Activated naive CD8-positive, alpha-beta T cell treated with anti-CD3 and anti-CD28 coated beads, Interleukin-2, amount 10 ng/mL, durations not matched to agents 7 days and 5 days (primary cell): ENCODE measurements around the gene FYB1. TPM values are rescaled to one million over a fixed set of nuclear protein-coding genes. Genes with fewer than 3 reads are reported as not detected.
A peak's percentile ranks its signal among the peaks of the same experiment; 100 is the strongest.

Source experiments
- ATAC-seq: fragments of 150-1000 bp; cut with Tn5 transposase; one replicate; pipeline ENCODE4 v1.10.0; 2021; ENCODE audit warnings: low read depth, moderate library complexity
- POLR2A ChIA-PET: fragments of 350-600 bp; sonication (Branson Sonifier 250); formaldehyde crosslinking; loops from one replicate; lab custom pipeline; 2021; ENCODE audit warnings: antibody characterized with exemption; lab: Charles Lee
- DNase-seq: peaks from one replicate; pipeline ENCODE4 v3.0.0; 2021
- H3K27ac Mint-ChIP-seq: one replicate; pipeline ENCODE4 v1.8.0; 2022; ENCODE audit warnings: mild to moderate bottlenecking, mixed read lengths
- H3K27me3 Mint-ChIP-seq: one replicate; pipeline ENCODE4 v1.8.0; 2022; ENCODE audit warnings: mild to moderate bottlenecking, moderate library complexity, mixed read lengths
- H3K36me3 Mint-ChIP-seq: one replicate; pipeline ENCODE4 v1.8.0; 2021; ENCODE audit warnings: mild to moderate bottlenecking, mixed read lengths
- H3K4me1 Mint-ChIP-seq: one replicate; pipeline ENCODE4 v1.8.0; 2021; ENCODE audit warnings: mixed read lengths
- H3K4me3 Mint-ChIP-seq: one replicate; pipeline ENCODE4 v1.8.0; 2022; ENCODE audit warnings: mild to moderate bottlenecking, moderate library complexity, mixed read lengths
- H3K9me3 Mint-ChIP-seq: one replicate; pipeline ENCODE4 v1.8.0; 2021; ENCODE audit warnings: mixed read lengths
- total RNA-seq, 2 experiments: library from RNA; stranded (reverse); gene quantifications; one replicate each; pipeline ENCODE4 v1.2.3, GENCODE V29; 2021

FYB1 gene
- total RNA-seq, 2 experiments from 2014 or later: 355 to 358 TPM

GRCh38 chr5:39169081-39169480 is 50.3 kb downstream of the FYB1 start:
- Mint-ChIP-seq H3K27me3 (no peaks in the 10 kb centered on the region), H3K36me3 (peaks cover 65% of the 10 kb centered on the region), H3K9me3 (peaks cover 8% of the 10 kb centered on the region), H3K4me3 (peak overlapping the region; percentile 35), H3K27ac (peak overlapping the region; percentile 16), H3K4me1 (peaks cover 71% of the 10 kb centered on the region)
- ATAC-seq: no peak
- POLR2A ChIA-PET: interaction anchor here (0.7 to 2.0 kb wide), 4 partner anchors 8 to 40 kb away, joined by 3 to 9 read pairs (median 4); no protein-coding TSS in a partner anchor
- no peak for DNase-seq

- DNase-seq (no peak), ATAC-seq (no peak)
- H3K9me3 Mint-ChIP-seq: peaks cover 5% of the 10 kb centered on the region
- peaks cover 56% of the 10 kb centered on the region for H3K36me3 Mint-ChIP-seq
- H3K4me3 Mint-ChIP-seq: peak overlapping the region; percentile 63
- POLR2A ChIA-PET: no interaction called here
- no peaks in the 10 kb centered on the region for H3K27me3 Mint-ChIP-seq
- peak overlapping the region; percentile 62 for H3K27ac Mint-ChIP-seq
- H3K4me1 Mint-ChIP-seq: peaks cover 67% of the 10 kb centered on the region
Observed at GRCh38 chr5:39167972-39168342, 51.4 kb downstream of the FYB1 start.

GRCh38 chr5:39167141-39167971 is 52.0 kb downstream of the FYB1 start:
- ATAC-seq: peak; percentile 22
- H3K36me3 Mint-ChIP-seq: peaks cover 53% of the 10 kb centered on the region

GRCh38 chr5:39164529-39165402 is 54.6 kb downstream of the FYB1 start:
- H3K4me1 Mint-ChIP-seq: peaks cover 63% of the 10 kb centered on the region
- peak overlapping the region; percentile 74 for H3K4me3 Mint-ChIP-seq
- no peaks in the 10 kb centered on the region for H3K27me3 Mint-ChIP-seq
- DNase-seq (no peak), ATAC-seq (peak; percentile 84)
- POLR2A ChIA-PET: interaction anchor here (1.1 to 3.8 kb wide), 7 partner anchors 9 to 46 kb away, joined by 3 to 17 read pairs (median 10); no protein-coding TSS in a partner anchor
- peaks cover 48% of the 10 kb centered on the region for H3K36me3 Mint-ChIP-seq
- H3K9me3 Mint-ChIP-seq: no peaks in the 10 kb centered on the region
- H3K27ac Mint-ChIP-seq: peak overlapping the region; percentile 78

More at GRCh38 chr5:39167141-39167971, 52.0 kb downstream of the FYB1 start:
- POLR2A ChIA-PET: interaction anchor here (1.1 to 3.8 kb wide), 2 partner anchors 10 to 44 kb away, joined by 5 to 17 read pairs; no protein-coding TSS in a partner anchor
- Mint-ChIP-seq H3K9me3 (peaks cover 2% of the 10 kb centered on the region), H3K27me3 (no peaks in the 10 kb centered on the region), H3K4me1 (peaks cover 66% of the 10 kb centered on the region), H3K4me3 (peak overlapping the region; percentile 63), H3K27ac (peak overlapping the region; percentile 62)
- DNase-seq: no peak

GRCh38 chr5:39164016-39164415 is 55.3 kb downstream of the FYB1 start:
- ATAC-seq (peak; percentile 76), DNase-seq (peak; percentile 48)
- POLR2A ChIA-PET: interaction anchor here (1.3 to 3.8 kb wide), 6 partner anchors 10 to 47 kb away, joined by 3 to 17 read pairs (median 12); no protein-coding TSS in a partner anchor
- Mint-ChIP-seq H3K4me3 (peak overlapping the region; percentile 74), H3K27ac (peak overlapping the region; percentile 78), H3K36me3 (peaks cover 46% of the 10 kb centered on the region), H3K27me3 (no peaks in the 10 kb centered on the region), H3K4me1 (peaks cover 61% of the 10 kb centered on the region), H3K9me3 (no peaks in the 10 kb centered on the region)

GRCh38 chr5:39161578-39161977 is 57.8 kb downstream of the FYB1 start:
- ATAC-seq (no peak), DNase-seq (no peak)
- no peaks in the 10 kb centered on the region for H3K9me3 Mint-ChIP-seq
- no peak overlapping the region for H3K27ac Mint-ChIP-seq
- POLR2A ChIA-PET: no interaction called here
- peak overlapping the region; percentile 19 for H3K4me3 Mint-ChIP-seq
- H3K36me3 Mint-ChIP-seq: peaks cover 49% of the 10 kb centered on the region
- no peaks in the 10 kb centered on the region for H3K27me3 Mint-ChIP-seq
- peaks cover 64% of the 10 kb centered on the region for H3K4me1 Mint-ChIP-seq

GRCh38 chr5:39160576-39161213 is 58.7 kb downstream of the FYB1 start:
- no peaks in the 10 kb centered on the region for H3K27me3 Mint-ChIP-seq
- DNase-seq: no peak
- peaks cover 45% of the 10 kb centered on the region for H3K36me3 Mint-ChIP-seq
- no peak overlapping the region for H3K27ac Mint-ChIP-seq
- no peak overlapping the region for H3K4me3 Mint-ChIP-seq
- H3K4me1 Mint-ChIP-seq: peaks cover 69% of the 10 kb centered on the region
- no peak for ATAC-seq
- no peaks in the 10 kb centered on the region for H3K9me3 Mint-ChIP-seq
- POLR2A ChIA-PET: interaction anchor here (0.6 kb wide), 1 partner anchor 13 kb away, joined by 3 read pairs; no protein-coding TSS in a partner anchor

GRCh38 chr5:39159811-39160490 is 59.4 kb downstream of the FYB1 start:
- peak overlapping the region; percentile 4 for H3K27ac Mint-ChIP-seq
- H3K4me1 Mint-ChIP-seq: peaks cover 65% of the 10 kb centered on the region
- peaks cover 40% of the 10 kb centered on the region for H3K36me3 Mint-ChIP-seq
- DNase-seq (no peak), ATAC-seq (no peak)
- POLR2A ChIA-PET: interaction anchor here (0.5 kb wide), 1 partner anchor 16 kb away, joined by 3 read pairs; no protein-coding TSS in a partner anchor
- no peak overlapping the region for H3K4me3 Mint-ChIP-seq
- H3K9me3 Mint-ChIP-seq: no peaks in the 10 kb centered on the region
- no peaks in the 10 kb centered on the region for H3K27me3 Mint-ChIP-seq

- Mint-ChIP-seq H3K4me1 (peaks cover 61% of the 10 kb centered on the region), H3K27me3 (no peaks in the 10 kb centered on the region), H3K27ac (no peak overlapping the region), H3K36me3 (peaks cover 39% of the 10 kb centered on the region), H3K9me3 (no peaks in the 10 kb centered on the region), H3K4me3 (no peak overlapping the region)
- no peak for ATAC-seq
- DNase-seq: no peak
- POLR2A ChIA-PET: interaction anchor here (0.8 kb wide), 1 partner anchor 18 kb away, joined by 3 read pairs; no protein-coding TSS in a partner anchor
Observed at GRCh38 chr5:39158786-39159185, 60.6 kb downstream of the FYB1 start.

- ATAC-seq (no peak), DNase-seq (no peak)
- Mint-ChIP-seq H3K4me1 (peaks cover 63% of the 10 kb centered on the region), H3K27me3 (no peaks in the 10 kb centered on the region), H3K4me3 (no peak overlapping the region), H3K36me3 (peaks cover 42% of the 10 kb centered on the region), H3K9me3 (no peaks in the 10 kb centered on the region), H3K27ac (no peak overlapping the region)
- POLR2A ChIA-PET: interaction anchor here (0.8 to 1.8 kb wide), 2 partner anchors 19 kb away, joined by 3 to 5 read pairs; no protein-coding TSS in a partner anchor
Observed at GRCh38 chr5:39158127-39158593, 61.2 kb downstream of the FYB1 start.

- Mint-ChIP-seq H3K4me1 (peaks cover 66% of the 10 kb centered on the region), H3K27ac (peak overlapping the region; percentile 49), H3K36me3 (peaks cover 44% of the 10 kb centered on the region), H3K4me3 (no peak overlapping the region), H3K9me3 (no peaks in the 10 kb centered on the region), H3K27me3 (no peaks in the 10 kb centered on the region)
- ATAC-seq (no peak), DNase-seq (no peak)
- POLR2A ChIA-PET: interaction anchor here (1.8 kb wide), 1 partner anchor 19 kb away, joined by 5 read pairs; no protein-coding TSS in a partner anchor
Observed at GRCh38 chr5:39157701-39158100, 61.7 kb downstream of the FYB1 start.

GRCh38 chr5:39156082-39156481 is 63.3 kb downstream of the FYB1 start:
- ATAC-seq (peak; percentile 43), DNase-seq (no peak)
- peaks cover 72% of the 10 kb centered on the region for H3K4me1 Mint-ChIP-seq
- H3K4me3 Mint-ChIP-seq: peak overlapping the region; percentile 41
- H3K27me3 Mint-ChIP-seq: no peaks in the 10 kb centered on the region
- POLR2A ChIA-PET: no interaction called here
- no peaks in the 10 kb centered on the region for H3K9me3 Mint-ChIP-seq
- H3K36me3 Mint-ChIP-seq: peaks cover 47% of the 10 kb centered on the region
- peak overlapping the region; percentile 64 for H3K27ac Mint-ChIP-seq
